ENCODE data around the gene SLC26A8. TPM values are rescaled to one million over a fixed set of nuclear protein-coding genes. Genes with fewer than 3 reads are reported as not detected.

Gene SLC26A8
- total and polyA plus RNA-seq, 2 of the 13 experiments (the other 11 are each of a cell fraction or from before 2014, with no cell fraction given), result 0.46 TPM; not detected in 1

DNA sequence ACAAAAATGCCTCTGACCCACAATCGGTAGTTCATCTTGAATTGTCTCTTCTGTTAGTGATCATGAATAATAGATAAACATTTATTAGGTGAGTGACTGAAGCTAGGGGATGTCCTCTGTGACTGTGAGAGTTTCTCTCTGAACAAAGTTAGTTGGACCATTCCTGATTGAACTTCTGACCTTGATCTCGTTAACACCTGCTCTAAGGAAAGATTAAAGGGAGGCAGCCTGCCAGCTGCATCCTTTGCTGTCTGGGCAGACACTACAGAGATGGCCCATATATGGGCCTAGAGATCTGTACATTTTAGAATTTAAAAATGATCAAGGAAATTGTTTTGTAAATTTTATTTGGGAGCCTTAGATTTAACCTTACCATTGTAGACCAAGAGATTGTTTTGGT is 30.5 kb upstream of the SLC26A8 start:
- BruUV-seq (replicated peaks), result no TSS peak
- POLR2A ChIA-PET, result interaction anchor here (0.6 kb wide), 1 partner anchor 25 kb away, joined by 3 read pairs; no protein-coding TSS in a partner anchor
- WGBS (ENCODE audit: low lambda C conversion rate), result 87% methylated on average over 2 of the region's 2 CpGs
- Histone ChIP-seq H3K79me2 (ENCODE audit: insufficient read depth, low read length) (peaks cover 77% of the 10 kb centered on the region), H3K27ac (ENCODE audit: extremely low read length, insufficient read depth, low read length) (no peak overlapping the region), H3K4me1 (ENCODE audit: insufficient read depth, low read length) (0 out of 2 replicates have a peak, but pooled peaks cover 6% of the 10 kb centered on the region), H4K20me1 (ENCODE audit: insufficient read depth, low read length) (peaks cover 9% of the 10 kb centered on the region), H3K27me3 (ENCODE audit: control insufficient read depth in 1 of 2, insufficient read depth in 2 of 2, low read length in 2 of 2) (no peaks in the 10 kb centered on the region), H3K36me3 (replicated peaks in 1 of 2; ENCODE audit: control insufficient read depth in 1 of 2, insufficient read depth in 2 of 2, low read length in 2 of 2) (peaks cover 6 to 55% of the 10 kb centered on the region in 2 experiments), H3K4me3 (replicated peaks in 1 of 3; ENCODE audit: insufficient read depth in 1 of 3, low read depth in 2 of 3, low read length in 3 of 3) (no peak overlapping the region), H3K4me2 (ENCODE audit: low read depth, low read length) (no peak overlapping the region), H2AFZ (ENCODE audit: low read length) (no peak overlapping the region), H3K9me3 (ENCODE audit: low read length) (no peaks in the 10 kb centered on the region), H3K9ac (ENCODE audit: insufficient read depth, low read depth, low read length) (no peak overlapping the region)
- intact Hi-C loops (cut with micrococcal nuclease; ENCODE audit: unreplicated experiment) (no loop called here), in situ Hi-C loops (cut with HindIII; ENCODE audit: extremely low pct_ligation_motif_present, low pct_unique_long_range_greater_than_20kb) (no loop called here)
- TF ChIP-seq ZNF615 (CRISPR knock-in tag; IDR thresholded peaks at IDR 0.05; ENCODE audit: borderline replicate concordance), result no peak
- no peak for TF ChIP-seq ZNF777 (CRISPR knock-in tag; IDR thresholded peaks at IDR 0.05)
- no peak for TF ChIP-seq PHB2 (IDR thresholded peaks at IDR 0.05; ENCODE audit: partially characterized antibody)
- TF ChIP-seq U2AF2 (IDR thresholded peaks at IDR 0.05; ENCODE audit: low read depth, low read length), result no peak
- TF ChIP-seq ETV5 (CRISPR knock-in tag; IDR thresholded peaks at IDR 0.05; ENCODE audit: borderline replicate concordance), result no peak
- TF ChIP-seq, protein P1, sequence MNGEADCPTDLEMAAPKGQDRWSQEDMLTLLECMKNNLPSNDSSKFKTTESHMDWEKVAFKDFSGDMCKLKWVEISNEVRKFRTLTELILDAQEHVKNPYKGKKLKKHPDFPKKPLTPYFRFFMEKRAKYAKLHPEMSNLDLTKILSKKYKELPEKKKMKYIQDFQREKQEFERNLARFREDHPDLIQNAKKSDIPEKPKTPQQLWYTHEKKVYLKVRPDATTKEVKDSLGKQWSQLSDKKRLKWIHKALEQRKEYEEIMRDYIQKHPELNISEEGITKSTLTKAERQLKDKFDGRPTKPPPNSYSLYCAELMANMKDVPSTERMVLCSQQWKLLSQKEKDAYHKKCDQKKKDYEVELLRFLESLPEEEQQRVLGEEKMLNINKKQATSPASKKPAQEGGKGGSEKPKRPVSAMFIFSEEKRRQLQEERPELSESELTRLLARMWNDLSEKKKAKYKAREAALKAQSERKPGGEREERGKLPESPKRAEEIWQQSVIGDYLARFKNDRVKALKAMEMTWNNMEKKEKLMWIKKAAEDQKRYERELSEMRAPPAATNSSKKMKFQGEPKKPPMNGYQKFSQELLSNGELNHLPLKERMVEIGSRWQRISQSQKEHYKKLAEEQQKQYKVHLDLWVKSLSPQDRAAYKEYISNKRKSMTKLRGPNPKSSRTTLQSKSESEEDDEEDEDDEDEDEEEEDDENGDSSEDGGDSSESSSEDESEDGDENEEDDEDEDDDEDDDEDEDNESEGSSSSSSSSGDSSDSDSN (CRISPR knock-in tag; IDR thresholded peaks at IDR 0.05), result no peak
- FAIRE-seq, result no peak
- CTCF ChIA-PET (ENCODE audit: low intra/inter-chr PET ratio, low total read pairs), result no interaction called here
- no peak for DNase-seq (ENCODE audit: low spot score)
- no peak for ATAC-seq

DNA sequence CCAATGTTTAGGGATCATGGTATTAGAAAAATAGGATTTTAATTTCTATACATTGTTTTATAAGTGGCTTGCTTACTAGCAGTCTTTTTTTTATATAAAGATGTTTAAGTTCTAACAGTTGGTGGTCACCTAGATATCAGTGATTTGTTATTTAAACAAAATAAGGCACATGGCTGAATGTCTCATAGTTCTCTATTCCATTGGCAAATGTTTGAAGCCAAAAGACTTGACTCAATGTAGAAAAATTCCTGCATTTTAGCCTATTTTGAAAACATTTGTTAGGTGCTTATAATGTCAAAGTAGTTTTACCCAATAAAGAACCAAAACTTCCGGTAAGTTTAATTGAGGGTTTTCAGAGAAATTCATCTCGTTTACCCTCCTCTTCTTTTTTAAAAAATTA is 30.0 kb upstream of the SLC26A8 start:
- H3K36me3 ChIP-seq (replicated peaks in 1 of 2; ENCODE audit: control insufficient read depth in 1 of 2, insufficient read depth in 2 of 2, low read length in 2 of 2), result peaks cover 1 to 50% of the 10 kb centered on the region in 2 experiments
- ChIA-PET CTCF (ENCODE audit: low intra/inter-chr PET ratio, low total read pairs) (no interaction called here), POLR2A (no interaction called here)
- FAIRE-seq, result no peak
- WGBS (ENCODE audit: low lambda C conversion rate), result 98% methylated on average over 2 of the region's 2 CpGs
- no peak overlapping the region for H3K4me3 ChIP-seq (replicated peaks in 1 of 3; ENCODE audit: insufficient read depth in 1 of 3, low read depth in 2 of 3, low read length in 3 of 3)
- no peaks in the 10 kb centered on the region for H3K9me3 ChIP-seq (ENCODE audit: low read length)
- no peak overlapping the region for H3K4me2 ChIP-seq (ENCODE audit: low read depth, low read length)
- intact Hi-C loops (cut with micrococcal nuclease; ENCODE audit: unreplicated experiment), result no loop called here
- peaks cover 82% of the 10 kb centered on the region for H3K79me2 ChIP-seq (ENCODE audit: insufficient read depth, low read length)
- BruUV-seq (replicated peaks), result no TSS peak
- no peak overlapping the region for H2AFZ ChIP-seq (ENCODE audit: low read length)
- no peak for ATAC-seq
- no peaks in the 10 kb centered on the region for H3K27me3 ChIP-seq (ENCODE audit: control insufficient read depth in 1 of 2, insufficient read depth in 2 of 2, low read length in 2 of 2)
- H4K20me1 ChIP-seq (ENCODE audit: insufficient read depth, low read length), result peaks cover 14% of the 10 kb centered on the region
- no peak for DNase-seq (ENCODE audit: low spot score)
- TF ChIP-seq MED8 (CRISPR knock-in tag; IDR thresholded peaks at IDR 0.05; ENCODE audit: insufficient replicate concordance) (no peak), ZNF282 (IDR thresholded peaks at IDR 0.05; ENCODE audit: partially characterized antibody) (no peak)
- TF ChIP-seq, protein P2, sequence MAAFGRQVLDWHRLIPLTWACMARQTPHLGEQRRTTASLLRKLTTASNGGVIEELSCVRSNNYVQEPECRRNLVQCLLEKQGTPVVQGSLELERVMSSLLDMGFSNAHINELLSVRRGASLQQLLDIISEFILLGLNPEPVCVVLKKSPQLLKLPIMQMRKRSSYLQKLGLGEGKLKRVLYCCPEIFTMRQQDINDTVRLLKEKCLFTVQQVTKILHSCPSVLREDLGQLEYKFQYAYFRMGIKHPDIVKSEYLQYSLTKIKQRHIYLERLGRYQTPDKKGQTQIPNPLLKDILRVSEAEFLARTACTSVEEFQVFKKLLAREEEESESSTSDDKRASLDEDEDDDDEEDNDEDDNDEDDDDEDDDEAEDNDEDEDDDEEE (CRISPR knock-in tag; IDR thresholded peaks at IDR 0.05), result no peak
- TF ChIP-seq, protein P3, sequence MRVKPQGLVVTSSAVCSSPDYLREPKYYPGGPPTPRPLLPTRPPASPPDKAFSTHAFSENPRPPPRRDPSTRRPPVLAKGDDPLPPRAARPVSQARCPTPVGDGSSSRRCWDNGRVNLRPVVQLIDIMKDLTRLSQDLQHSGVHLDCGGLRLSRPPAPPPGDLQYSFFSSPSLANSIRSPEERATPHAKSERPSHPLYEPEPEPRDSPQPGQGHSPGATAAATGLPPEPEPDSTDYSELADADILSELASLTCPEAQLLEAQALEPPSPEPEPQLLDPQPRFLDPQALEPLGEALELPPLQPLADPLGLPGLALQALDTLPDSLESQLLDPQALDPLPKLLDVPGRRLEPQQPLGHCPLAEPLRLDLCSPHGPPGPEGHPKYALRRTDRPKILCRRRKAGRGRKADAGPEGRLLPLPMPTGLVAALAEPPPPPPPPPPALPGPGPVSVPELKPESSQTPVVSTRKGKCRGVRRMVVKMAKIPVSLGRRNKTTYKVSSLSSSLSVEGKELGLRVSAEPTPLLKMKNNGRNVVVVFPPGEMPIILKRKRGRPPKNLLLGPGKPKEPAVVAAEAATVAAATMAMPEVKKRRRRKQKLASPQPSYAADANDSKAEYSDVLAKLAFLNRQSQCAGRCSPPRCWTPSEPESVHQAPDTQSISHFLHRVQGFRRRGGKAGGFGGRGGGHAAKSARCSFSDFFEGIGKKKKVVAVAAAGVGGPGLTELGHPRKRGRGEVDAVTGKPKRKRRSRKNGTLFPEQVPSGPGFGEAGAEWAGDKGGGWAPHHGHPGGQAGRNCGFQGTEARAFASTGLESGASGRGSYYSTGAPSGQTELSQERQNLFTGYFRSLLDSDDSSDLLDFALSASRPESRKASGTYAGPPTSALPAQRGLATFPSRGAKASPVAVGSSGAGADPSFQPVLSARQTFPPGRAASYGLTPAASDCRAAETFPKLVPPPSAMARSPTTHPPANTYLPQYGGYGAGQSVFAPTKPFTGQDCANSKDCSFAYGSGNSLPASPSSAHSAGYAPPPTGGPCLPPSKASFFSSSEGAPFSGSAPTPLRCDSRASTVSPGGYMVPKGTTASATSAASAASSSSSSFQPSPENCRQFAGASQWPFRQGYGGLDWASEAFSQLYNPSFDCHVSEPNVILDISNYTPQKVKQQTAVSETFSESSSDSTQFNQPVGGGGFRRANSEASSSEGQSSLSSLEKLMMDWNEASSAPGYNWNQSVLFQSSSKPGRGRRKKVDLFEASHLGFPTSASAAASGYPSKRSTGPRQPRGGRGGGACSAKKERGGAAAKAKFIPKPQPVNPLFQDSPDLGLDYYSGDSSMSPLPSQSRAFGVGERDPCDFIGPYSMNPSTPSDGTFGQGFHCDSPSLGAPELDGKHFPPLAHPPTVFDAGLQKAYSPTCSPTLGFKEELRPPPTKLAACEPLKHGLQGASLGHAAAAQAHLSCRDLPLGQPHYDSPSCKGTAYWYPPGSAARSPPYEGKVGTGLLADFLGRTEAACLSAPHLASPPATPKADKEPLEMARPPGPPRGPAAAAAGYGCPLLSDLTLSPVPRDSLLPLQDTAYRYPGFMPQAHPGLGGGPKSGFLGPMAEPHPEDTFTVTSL (CRISPR knock-in tag; IDR thresholded peaks at IDR 0.05; ENCODE audit: borderline replicate concordance), result no peak
- no peak overlapping the region for H3K27ac ChIP-seq (ENCODE audit: extremely low read length, insufficient read depth, low read length)
- no peak overlapping the region for H3K9ac ChIP-seq (ENCODE audit: insufficient read depth, low read depth, low read length)
- H3K4me1 ChIP-seq (ENCODE audit: insufficient read depth, low read length), result 0 out of 2 replicates have a peak, but pooled peaks cover 6% of the 10 kb centered on the region
- in situ Hi-C loops (cut with HindIII; ENCODE audit: extremely low pct_ligation_motif_present, low pct_unique_long_range_greater_than_20kb), result no loop called here
